SK-N-DZ (cell line): ENCODE data around the gene RGMA.
"Not testable (repeated sequence)": the region's sequence is repeated elsewhere in the genome, so short reads cannot be mapped to it uniquely, and the experiment has no call there.

ENCODE experiments used
- DNase-seq: peaks from one replicate; pipeline ENCODE4 v3.0.0-alpha.2; 2015; ENCODE audit warnings: low spot score

RGMA gene

GRCh38 chr15:93048759-93049161, 40.3 kb downstream of the RGMA start:
- DNase-seq = no peak

GRCh38 chr15:93048426-93048721, 40.6 kb downstream of the RGMA start:
- DNase-seq = no peak

GRCh38 chr15:93047621-93048425, 41.2 kb downstream of the RGMA start:
- DNase-seq = no peak

- DNase-seq = no peak
These were observed 42.3 kb downstream of the RGMA start for GRCh38 chr15:93046721-93047120.

- no peak for DNase-seq
These were observed 42.9 kb downstream of the RGMA start for GRCh38 chr15:93046120-93046519.

- DNase-seq = no peak
These were observed 43.7 kb downstream of the RGMA start for GRCh38 chr15:93045191-93045785.

- DNase-seq = no peak
These were observed 44.5 kb downstream of the RGMA start for GRCh38 chr15:93044301-93045190.

GRCh38 chr15:93043621-93044300, 45.2 kb downstream of the RGMA start:
- DNase-seq = no peak

GRCh38 chr15:93042691-93043378, 46.2 kb downstream of the RGMA start:
- no peak for DNase-seq

GRCh38 chr15:93042211-93042610, 46.8 kb downstream of the RGMA start:
- DNase-seq = no peak

GRCh38 chr15:93041159-93041547, 47.9 kb downstream of the RGMA start:
- no peak for DNase-seq

- DNase-seq = no peak
These were observed 48.5 kb downstream of the RGMA start for GRCh38 chr15:93040288-93041158.

- not testable (repeated sequence) for DNase-seq
These were observed 49.3 kb downstream of the RGMA start for GRCh38 chr15:93039562-93040287.

- no peak for DNase-seq
These were observed 50.9 kb downstream of the RGMA start for GRCh38 chr15:93037820-93038705.

GRCh38 chr15:93036951-93037819, 51.8 kb downstream of the RGMA start:
- DNase-seq = peak; percentile 47

- DNase-seq = peak; percentile 67
These were observed 52.8 kb downstream of the RGMA start for GRCh38 chr15:93035953-93036810.
